Measurements from ENCODE around the gene MYMK. TPM values are rescaled to one million over a fixed set of nuclear protein-coding genes. Genes with fewer than 3 reads are reported as not detected.

The MYMK gene
- polyA plus RNA-seq, 3 donors, result 0.30 TPM; not detected in 2

DNA sequence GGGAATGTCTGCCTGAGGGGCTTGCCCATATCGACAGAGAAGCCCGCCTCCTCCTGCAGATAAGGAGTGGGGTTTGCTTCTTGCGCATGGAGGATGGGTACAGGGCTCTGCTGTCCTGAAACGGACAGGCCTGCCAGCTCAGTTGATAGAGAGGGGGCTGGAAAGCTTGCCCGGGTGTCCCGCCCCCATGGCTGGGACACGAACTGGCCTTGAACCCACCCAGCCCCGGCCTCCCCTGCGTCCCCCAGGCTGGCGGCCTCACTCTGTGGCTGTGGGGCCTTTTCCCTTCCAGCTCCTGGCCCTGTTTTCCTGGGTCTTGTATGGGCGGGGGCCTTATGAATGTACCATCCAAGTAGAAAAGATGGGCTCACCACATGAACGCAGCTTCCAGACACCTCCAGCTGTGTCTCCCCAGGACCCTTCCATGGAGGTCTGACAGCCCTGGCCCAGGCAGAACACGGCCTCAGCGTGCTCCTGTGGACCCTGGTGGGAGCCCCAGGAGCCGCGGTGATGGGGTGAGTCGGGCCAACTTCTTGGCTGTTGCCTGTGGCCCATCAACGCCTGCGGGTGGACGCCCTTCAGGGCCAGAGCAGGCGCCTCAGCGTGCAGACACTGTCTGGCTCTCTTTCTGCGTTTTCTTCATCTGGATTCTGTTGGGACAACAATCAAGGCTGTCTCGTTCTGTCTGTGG lies 30.0 kb downstream of the MYMK start:
- DNase-seq (ENCODE audit: extremely low read depth in 1 of 11, low read depth in 9 of 11, low spot score in 4 of 11), result no peak

DNA sequence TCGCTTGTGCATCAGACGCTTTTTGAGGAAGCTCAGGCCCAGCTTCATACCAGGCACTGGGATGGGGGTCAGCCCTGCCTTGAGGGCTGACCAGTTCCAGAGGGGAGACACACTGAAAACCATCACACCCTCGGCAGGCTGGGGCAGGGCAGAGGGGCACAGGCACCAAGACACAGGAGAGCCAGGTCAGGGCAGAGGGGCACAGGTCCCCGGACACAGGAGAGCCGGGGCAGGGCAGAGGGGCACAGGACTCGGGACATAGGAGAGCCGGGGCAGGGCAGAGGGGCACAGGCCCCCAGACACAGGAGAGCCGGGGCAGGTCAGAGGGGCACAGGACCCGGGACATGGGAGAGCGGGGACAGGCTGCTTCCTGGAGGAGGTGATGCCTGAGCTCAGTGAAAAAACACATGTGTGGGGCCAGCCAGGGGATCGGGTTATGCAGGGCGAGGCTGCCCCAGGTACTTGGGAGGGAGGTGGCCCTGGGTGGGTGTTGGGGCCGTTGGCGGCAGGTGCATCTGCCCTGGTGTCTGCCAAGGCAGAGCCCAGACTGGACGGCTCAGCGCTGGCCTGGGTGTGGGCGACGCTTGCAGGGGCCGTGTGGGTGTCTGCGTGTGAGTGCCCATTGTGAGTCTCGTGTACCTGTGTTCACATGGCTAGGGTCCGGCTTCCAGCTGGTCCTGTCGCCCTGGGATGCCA lies 30.8 kb downstream of the MYMK start:
- DNase-seq (ENCODE audit: extremely low read depth in 1 of 11, low read depth in 9 of 11, low spot score in 4 of 11), result no peak

DNA sequence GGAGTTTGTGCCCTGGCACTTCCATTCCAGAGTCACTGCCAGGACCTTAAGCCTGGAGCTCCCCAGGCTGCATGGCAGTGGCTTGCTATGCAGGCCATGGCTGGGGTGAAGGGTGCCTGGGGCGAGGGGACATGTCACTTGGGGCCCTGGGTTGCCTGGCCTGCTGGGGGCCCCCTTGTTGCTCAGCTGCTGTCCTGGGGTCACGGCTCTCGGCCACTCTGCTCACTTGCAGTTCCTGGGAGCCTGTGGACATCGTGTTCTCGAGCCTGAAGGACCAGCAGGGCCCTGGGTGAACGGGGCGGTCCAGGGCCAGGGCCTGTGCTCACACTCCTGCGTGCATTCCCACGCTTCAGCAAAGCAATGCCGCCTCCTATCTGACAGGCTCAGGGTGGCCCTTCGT lies 31.3 kb downstream of the MYMK start:
- no peak for DNase-seq (ENCODE audit: extremely low read depth in 1 of 11, low read depth in 9 of 11, low spot score in 4 of 11)

DNA sequence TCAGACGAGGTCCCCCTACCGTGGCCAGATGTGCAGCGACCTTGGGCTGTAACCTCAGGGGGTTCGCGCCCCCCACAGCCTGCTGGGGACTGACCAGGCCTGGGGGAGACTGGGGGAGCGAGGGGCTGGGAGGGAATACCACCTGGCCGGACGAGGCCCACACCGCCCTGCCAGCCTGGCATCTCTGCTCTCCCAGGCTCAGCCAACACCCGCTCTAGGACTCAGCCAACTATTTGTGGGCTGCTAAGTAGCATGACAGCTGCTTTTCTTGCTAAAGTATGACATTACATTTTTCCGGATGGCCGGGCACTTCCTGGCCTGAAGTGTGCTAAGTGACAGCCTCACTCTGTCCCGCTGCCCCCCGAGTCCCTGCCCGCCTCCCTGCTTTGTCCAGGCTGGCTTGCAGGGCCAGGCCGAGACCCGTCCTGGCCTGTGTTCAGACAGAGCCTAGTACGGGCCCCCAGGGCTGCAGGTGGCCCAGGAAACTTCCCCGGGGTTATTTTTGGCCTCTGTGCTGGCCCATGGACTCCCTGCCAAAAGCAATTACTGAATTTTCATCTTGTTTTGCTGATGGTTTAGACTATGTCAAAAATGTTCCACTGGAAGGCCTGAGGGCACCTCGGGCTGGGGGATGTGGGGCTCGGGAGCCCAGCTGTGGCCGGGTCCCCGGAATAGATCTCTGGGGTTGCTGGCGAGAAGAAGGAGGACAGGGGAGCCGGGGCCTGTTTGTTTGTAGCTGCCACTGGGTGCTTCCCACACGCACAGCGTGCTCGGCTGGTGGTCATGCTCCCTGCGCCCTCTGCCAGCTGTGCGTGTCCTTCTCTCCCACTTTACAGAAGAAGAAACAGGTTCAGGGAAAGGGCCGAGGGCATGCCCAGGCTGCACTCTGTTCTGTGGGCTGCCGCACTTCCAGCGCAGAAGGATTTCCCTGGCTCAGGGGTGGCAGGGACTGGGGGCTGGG lies 32.4 kb downstream of the MYMK start:
- no peak for DNase-seq (ENCODE audit: extremely low read depth in 1 of 11, low read depth in 9 of 11, low spot score in 4 of 11)

DNA sequence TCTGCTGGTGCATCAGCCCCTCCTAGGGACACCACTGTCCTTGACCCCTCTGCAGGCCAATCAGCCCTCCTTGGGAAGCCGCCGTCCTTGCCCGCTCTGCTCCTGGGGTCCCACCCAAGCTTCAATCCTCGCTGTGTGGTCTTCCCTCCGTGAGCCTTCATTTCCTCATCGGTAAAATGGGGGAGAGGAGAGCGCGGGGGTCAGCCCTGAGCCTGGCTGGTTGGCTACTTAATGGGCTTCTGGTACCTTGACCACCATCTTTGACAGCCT lies 33.2 kb downstream of the MYMK start:
- DNase-seq (ENCODE audit: extremely low read depth in 1 of 11, low read depth in 9 of 11, low spot score in 4 of 11), result no peak

DNA sequence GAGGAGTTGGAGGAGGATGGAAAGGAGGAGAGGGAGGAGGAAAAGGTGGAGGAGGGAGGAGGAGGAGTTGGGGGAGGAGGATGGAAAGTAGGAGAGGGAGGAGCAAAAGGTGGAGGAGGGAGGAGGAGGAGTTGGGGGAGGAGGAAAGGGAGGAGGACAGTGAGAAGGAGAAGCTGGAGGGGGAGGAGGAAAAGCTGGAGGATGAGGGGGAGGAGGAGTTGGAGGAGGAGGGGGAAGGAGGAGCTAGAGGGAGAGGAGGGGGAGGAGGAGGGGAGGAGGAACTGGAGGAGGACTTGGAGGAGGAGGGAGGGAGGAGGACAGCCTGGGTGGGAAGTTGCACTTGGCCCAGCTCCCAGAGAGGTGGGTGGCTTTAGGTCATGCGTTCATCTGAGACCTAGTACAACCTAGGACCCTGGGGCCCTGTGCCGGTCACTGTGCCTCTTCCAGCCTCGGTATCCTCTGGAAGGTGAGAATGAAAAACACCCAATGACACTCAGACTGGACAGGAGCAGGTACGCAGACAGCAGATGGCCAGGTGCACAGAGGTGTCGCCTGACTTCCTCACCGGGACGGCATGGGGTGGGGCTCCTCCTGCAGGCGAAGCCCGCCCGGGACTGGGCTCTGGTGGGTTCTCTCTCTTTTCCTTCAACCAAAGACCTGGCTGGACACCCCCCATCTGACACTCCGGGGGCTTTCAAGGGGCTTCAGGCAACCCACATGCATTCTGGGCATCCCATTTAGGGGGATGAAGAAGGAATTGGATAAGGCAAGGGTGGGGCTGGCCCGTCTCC lies 33.7 kb downstream of the MYMK start:
- no peak for DNase-seq (ENCODE audit: extremely low read depth in 1 of 11, low read depth in 9 of 11, low spot score in 4 of 11)

DNA sequence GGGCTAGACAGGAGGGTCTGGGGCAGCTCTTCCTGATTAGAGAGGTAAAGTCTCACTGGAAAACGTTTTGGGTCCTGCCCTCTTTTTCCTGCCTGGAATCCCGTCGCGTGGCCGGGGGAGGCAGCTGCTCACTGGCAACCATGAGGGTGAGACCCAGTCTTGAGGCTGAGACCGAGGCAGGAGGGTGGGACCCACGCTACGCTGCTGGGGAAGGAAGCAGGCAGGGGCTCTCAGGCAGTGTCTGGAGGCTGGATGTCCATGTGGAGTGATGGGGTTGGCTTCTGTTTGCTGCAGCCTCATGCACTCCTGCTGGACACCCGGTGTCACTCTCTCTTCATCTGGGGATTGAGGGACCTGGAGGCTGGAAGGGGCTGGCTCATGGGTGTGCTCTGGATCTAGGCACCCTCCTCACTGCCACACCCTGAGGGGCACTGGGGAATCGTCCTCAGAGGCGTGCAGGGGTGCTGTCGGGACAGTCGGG lies 34.5 kb downstream of the MYMK start:
- DNase-seq (ENCODE audit: extremely low read depth in 1 of 11, low read depth in 9 of 11, low spot score in 4 of 11), result no peak

DNA sequence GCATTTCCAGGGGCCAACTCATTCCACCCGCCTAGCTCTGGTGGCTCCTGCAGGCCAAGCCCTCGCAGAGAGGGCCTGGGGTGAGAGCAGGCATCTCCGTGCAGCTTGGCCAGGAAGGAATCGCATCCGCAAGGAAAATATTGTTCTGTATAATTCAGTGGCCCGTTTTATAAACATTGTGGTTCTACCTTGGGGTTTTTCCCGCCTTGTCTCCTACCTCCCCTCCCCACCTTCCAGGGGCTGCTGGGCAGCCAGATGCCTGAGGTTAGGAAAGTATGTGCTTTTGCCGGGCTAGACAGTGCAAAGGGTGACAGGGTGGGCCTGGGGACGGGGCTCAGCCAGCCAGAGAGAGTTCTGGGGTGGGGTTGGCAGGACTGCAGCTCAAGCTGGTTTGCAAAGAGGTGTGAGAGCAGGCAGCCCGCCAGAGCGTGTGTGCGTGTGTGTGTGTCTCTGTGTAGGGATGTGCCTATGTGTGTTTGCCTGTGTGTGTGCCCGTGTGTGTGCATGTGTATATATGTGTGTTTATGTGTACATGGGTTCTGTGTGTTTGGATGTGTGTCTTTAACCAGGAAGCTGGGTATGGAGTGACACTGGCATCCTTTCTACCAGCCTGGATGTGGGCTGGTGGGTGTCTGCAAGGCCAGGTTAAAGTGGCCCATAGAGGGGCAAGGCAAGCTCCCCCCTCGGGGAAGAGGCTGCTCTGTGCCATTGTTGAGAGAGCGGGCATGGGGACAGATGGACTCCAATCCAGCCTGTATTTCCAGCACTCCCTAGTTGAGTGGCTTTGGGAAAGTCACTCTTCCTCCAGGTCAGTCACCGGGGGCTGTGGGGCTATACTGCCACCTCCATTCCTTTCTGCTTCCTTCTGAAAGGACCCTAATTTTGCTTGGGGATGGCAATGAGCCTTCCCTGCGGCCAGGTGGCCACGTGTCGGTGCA lies 35.2 kb downstream of the MYMK start:
- DNase-seq (ENCODE audit: extremely low read depth in 1 of 11, low read depth in 9 of 11, low spot score in 4 of 11), result no peak

DNA sequence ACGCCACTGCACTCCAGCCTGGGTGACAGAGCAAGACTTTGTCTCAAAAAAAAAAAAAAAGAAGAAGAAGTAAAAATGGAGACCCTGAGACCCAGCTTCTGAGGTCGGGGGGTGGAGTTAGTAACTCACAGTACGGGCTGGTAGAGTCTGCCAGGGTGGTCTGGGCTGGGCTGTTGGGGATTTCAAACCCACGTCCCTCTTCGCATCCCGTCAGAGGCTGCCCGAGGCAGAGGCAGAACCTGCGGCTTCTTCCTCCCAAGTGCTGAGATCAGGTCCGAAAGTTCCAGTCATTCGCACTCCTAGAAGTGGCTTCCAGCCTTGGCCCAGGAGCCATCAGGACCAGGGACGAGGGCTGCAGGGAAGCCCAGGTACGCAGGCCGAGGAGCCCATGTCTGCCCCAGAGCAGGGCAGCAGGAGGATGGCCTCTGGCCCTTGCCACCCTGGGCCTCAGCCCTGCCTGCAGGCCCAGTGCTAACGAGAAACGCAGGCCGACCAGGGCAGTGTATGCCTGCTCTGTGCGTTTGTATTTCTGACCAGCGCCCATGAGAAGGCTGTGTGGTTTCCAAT lies 36.0 kb downstream of the MYMK start:
- DNase-seq (ENCODE audit: extremely low read depth in 1 of 11, low read depth in 9 of 11, low spot score in 4 of 11), result no peak

DNA sequence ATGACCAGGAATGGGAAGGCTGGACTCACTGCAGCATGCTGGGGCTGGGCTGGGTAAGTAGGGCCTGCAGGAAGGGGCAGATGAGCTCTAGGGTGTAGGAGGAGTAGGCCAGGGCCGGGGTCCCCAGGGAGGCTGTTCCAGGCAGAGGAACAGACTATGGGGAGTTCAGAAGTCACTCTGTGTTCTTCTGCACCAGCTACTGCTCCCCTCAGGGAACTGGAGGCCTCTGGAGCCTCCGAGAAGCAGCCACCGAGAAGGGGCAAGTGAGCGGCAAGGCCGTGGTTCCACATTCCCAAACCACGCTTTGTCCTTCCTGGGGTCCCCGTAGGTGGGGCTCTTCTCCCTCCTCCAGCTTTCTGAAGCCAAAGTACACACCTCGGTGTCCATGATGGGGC lies 37.4 kb downstream of the MYMK start:
- no peak for DNase-seq (ENCODE audit: extremely low read depth in 1 of 11, low read depth in 9 of 11, low spot score in 4 of 11)

DNA sequence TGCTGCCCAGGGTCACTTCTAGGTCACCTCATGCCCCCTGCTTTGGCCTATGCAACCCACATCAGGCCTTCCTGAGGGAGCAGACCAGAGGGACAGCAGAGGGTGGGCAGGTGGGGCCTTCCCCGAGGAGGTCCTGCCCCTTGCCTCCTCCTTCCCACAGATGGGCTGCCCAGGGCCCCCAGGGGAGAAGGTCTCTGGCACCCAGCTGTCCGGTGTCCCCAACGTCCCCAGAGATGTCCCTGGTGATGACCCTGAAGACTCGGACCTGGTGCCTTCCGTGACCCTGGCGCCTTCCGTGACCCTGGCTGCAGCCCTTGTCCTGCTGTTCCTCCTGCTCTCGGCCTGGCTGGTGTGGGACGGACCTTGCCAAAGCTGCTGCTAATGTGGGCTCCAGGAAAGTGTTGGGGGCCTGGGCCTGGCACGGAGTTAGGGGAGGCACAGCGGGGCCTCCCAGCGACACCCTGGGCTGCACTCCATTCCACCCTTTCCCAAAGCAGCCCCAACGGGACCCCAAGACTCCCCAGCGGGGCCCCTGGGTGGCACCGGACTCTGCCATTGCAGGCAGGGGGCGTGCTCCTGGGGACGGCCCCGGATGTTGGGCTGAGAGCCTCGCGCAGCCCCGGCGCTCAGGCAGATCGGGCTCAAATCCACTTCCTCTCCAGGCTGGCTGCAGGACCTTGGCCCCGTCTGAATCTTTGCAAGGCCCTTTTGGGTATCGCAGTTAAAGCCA lies 39.1 kb downstream of the MYMK start:
- DNase-seq (ENCODE audit: extremely low read depth in 1 of 11, low read depth in 9 of 11, low spot score in 4 of 11), result no peak

DNA sequence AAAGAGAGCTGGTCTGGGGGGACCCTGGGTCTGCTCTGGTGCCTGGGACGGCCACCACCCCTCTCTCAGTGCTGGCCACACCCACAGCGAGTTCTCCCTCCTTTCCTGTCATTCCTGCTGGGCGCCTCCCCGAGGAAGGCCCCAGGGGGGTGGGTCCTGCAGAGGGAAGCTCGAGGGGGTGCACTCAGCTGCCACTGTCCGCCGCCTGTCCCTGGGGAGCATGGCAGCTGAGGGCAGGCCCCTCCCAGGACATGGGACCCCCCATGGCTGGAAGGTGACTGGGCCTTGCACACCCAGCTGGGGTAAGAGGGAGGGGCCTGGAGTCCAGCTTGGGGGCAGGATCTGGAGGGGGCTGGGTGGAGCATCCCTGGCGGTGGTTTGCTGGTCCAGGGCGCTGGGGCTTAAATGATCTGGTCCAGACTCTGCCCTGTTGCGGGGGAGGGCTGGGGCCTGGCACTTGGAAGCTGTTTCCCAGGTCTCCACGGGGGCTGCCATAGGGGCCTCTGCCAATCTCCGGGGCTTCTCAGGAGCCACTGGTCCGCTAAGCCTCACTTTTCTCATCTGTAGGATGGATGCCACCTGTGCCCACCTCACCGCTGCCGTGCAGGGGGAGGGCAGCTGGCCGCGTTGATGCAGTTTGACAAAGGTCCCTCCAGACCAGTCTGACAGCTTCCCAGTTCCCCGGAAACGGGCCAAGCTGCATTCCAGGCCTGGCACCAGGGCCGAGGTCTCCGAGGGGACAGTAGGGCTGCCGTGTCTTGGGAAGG lies 39.9 kb downstream of the MYMK start:
- no peak for DNase-seq (ENCODE audit: extremely low read depth in 1 of 11, low read depth in 9 of 11, low spot score in 4 of 11)

DNA sequence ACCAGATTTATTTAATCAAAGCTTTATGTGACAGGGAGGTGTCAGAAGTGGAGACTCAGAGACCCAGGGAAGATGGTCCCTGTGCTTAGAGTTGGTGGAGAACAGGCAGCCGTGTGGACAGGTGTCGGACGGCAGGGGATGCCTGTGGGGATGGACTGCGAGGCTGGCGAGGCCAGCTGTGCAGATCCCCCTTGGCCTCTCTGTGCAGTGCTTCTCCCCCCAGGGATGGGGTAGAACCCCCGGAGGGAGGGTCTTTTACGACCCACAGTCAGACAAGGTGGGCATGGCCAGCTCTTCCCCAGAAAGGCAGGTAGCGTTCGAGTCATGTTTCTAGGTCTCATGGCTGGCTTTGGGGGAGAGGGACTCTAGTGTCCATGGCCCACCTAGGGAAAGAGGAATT lies 41.1 kb downstream of the MYMK start:
- DNase-seq (ENCODE audit: extremely low read depth in 1 of 11, low read depth in 9 of 11, low spot score in 4 of 11), result no peak

DNA sequence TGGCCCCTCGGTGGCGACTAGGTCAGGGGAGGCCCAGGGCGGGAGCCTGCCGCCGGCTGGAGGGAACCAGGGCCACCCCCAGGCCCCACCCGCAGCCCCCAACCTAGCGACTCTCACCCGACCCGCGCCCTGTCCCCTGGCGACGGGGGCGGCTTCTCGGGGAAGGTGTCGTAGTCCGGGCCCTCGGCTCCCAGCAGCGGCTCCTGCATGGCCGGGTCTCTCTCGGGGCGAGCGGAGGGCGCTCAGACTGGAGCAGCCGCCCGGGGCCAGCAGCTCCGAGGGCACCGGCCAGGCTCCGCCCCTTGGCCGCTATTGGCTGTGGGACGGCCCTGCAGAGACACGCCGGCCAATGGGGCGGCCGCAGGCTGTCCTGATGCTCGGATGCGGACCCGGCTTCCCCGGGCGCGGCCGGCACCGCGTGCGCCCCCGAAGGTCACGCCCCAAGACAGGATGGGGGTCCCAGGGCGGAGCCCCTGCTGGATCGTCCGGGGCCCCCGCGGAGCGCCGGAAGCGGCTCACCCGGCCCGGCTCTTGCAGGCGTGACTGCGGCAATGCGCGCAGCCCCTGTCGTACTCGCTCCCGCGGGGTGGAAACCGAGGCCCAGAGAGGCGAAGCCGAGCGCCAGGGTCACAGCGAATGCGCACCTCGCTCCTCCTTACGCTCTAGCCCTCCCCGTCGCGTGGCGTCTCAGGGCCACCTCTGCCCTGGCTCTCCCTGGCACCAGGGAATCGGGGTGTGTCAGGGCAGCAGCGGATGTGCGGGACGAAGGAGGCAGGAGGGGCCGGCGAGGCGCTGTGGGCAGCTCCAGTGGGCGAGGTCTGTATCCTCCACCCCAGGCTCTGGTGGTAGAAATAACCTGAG lies 45.7 kb downstream of the MYMK start, which contains the start of gene SLC2A6:
Gene SLC2A6 (minus strand): TSS at position 249 of the 861 bp plus-strand sequence. CDS start 40 bp downstream, at position 209.
- peak in 5 of 11 donors; percentile 62 to 71 (median 68) for DNase-seq (ENCODE audit: extremely low read depth in 1 of 11, low read depth in 9 of 11, low spot score in 4 of 11)
